22Rv1 (cell line): ENCODE data around the gene SLC4A2.

ENCODE experiments used
- H3K27ac ChIP-seq: fragments of 450-650 bp; 2 replicates; pipeline ENCODE4 v1.5.1; 2017
- CTCF ChIP-seq: fragments of 450-650 bp; IDR thresholded peaks from 2 replicates; pipeline ENCODE4 v1.5.1; 2017; ENCODE audit warnings: mild to moderate bottlenecking
- ZFX ChIP-seq: fragments of 450-650 bp; IDR thresholded peaks from 2 replicates; pipeline ENCODE4 v1.6.1; 2017; ENCODE audit warnings: antibody characterized with exemption, borderline replicate concordance

The SLC4A2 gene

DNA sequence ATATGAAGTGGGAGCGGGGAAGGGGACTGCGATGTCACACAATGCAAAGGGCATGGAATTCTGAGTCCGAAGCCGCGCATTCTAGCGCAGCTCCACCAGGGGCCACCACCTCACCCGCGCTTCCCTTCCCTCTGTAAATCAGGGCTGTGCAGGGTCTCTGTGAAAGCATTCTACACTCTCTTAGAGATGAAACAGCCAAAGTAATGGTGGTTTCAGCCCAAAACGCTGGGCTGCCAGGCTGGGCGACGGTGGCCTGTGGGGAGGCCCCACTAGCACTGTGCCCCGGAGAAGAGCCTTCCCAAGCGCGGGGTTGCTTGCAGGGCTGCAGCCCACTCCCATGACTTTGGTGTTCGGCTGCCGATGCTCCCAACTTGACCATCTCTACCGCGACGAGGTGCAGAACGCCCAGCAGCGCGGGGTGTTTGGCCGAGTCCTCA lies 46.5 kb upstream of the SLC4A2 start:
- TF ChIP-seq CTCF (peak; percentile 57), ZFX (no peak)

DNA sequence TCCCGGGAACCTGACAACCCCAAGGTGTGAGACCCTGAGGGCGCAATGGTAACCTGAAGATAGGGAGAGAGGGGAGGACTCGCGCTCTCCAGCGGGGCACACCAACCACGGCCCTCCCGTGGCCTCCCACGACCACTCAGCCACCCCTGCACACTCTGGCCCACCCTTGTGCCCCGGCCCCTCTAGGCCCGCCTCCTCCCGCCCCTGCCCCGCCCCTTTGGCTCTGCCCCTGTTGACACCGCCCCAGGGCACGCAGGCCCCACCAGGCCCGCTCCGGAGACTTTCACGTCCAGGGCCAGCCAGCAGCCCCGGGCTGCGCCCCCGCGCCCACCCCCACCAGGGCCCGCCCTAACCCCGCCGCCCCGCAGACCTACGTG lies 46.0 kb upstream of the SLC4A2 start:
- no peak overlapping the region for H3K27ac ChIP-seq
- no peak for TF ChIP-seq CTCF
- no peak for TF ChIP-seq ZFX

More for the DNA sequence above, 46.5 kb upstream of the SLC4A2 start:
- peak overlapping the region; percentile 19 for H3K27ac ChIP-seq

GRCh38 chr7:151013733-151014497 lies 45.5 kb upstream of the SLC4A2 start:
- TF ChIP-seq CTCF (no peak), ZFX (no peak)
- H3K27ac ChIP-seq, result no peak overlapping the region

GRCh38 chr7:151014950-151015349 lies 44.4 kb upstream of the SLC4A2 start:
- no peak overlapping the region for H3K27ac ChIP-seq
- TF ChIP-seq ZFX (no peak), CTCF (no peak)

- TF ChIP-seq ZFX (no peak), CTCF (no peak)
- no peak overlapping the region for H3K27ac ChIP-seq
Observed at GRCh38 chr7:151015967-151016366, 43.4 kb upstream of the SLC4A2 start.

GRCh38 chr7:151016505-151016904 lies 42.9 kb upstream of the SLC4A2 start:
- H3K27ac ChIP-seq, result no peak overlapping the region
- no peak for TF ChIP-seq ZFX
- no peak for TF ChIP-seq CTCF

- no peak overlapping the region for H3K27ac ChIP-seq
- TF ChIP-seq CTCF, result no peak
Observed at GRCh38 chr7:151016942-151017341, 42.4 kb upstream of the SLC4A2 start.
